Immature natural killer cell (primary cell): ENCODE results near the gene POLE. TPM values are rescaled to one million over a fixed set of nuclear protein-coding genes. Genes with fewer than 3 reads are reported as not detected.
"Not testable (repeated sequence)": the region's sequence is repeated elsewhere in the genome, so short reads cannot be mapped to it uniquely, and the experiment has no call there.

Experiments
- DNase-seq, 3 donors: peaks; one replicate each; pipeline ENCODE4 v3.0.0; 2022; ENCODE audit warnings: mixed read lengths in 1 of 3
- H3K27ac Mint-ChIP-seq, 6 donors: one replicate each; pipeline ENCODE4 v1.8.0; 2020; ENCODE audit warnings: mixed read lengths in 6 of 6, mild to moderate bottlenecking in 5 of 6, inconsistent platforms in 4 of 6, moderate library complexity in 3 of 6
- H3K27me3 Mint-ChIP-seq, 3 donors: one replicate each; pipeline ENCODE4 v1.8.0; 2020 to 2021; ENCODE audit warnings: low read depth in 3 of 3, mild to moderate bottlenecking in 3 of 3, mixed read lengths in 3 of 3, moderate library complexity in 3 of 3, inconsistent platforms in 1 of 3
- H3K36me3 Mint-ChIP-seq, 3 donors: one replicate each; pipeline ENCODE4 v1.8.0; 2020; ENCODE audit warnings: mixed read lengths in 3 of 3, inconsistent platforms in 2 of 3, mild to moderate bottlenecking in 2 of 3
- H3K4me1 Mint-ChIP-seq, 2 donors: one replicate each; pipeline ENCODE4 v1.8.0; 2020; ENCODE audit warnings: inconsistent platforms in 2 of 2, mild to moderate bottlenecking in 2 of 2, mixed read lengths in 2 of 2, moderate library complexity in 1 of 2
- H3K4me3 Mint-ChIP-seq, 5 donors: one replicate each; pipeline ENCODE4 v1.8.0; 2020; ENCODE audit warnings: mild to moderate bottlenecking in 5 of 5, mixed read lengths in 5 of 5, inconsistent platforms in 3 of 5, moderate library complexity in 3 of 5
- H3K9me3 Mint-ChIP-seq, 6 donors: one replicate each; pipeline ENCODE4 v1.8.0; 2020; ENCODE audit warnings: mild to moderate bottlenecking in 6 of 6, mixed read lengths in 6 of 6, inconsistent platforms in 4 of 6, moderate library complexity in 3 of 6
- polyA plus RNA-seq, 3 donors: library from polyadenylated mRNA; unstranded; fragments of 300-500 nt; fragmentation: Illumina TruSeq; gene quantifications; one replicate each; pipeline ENCODE4 v1.2.3, GENCODE V29; 2021

The POLE gene
- polyA plus RNA-seq, 3 donors from 2014 or later, result 2.2 to 8.8 (median 2.3) TPM

GRCh38 chr12:132600048-132601032 lies 86.8 kb downstream of the POLE start:
- H3K27me3 Mint-ChIP-seq, result peaks cover 10 to 17% (median 17%) of the 10 kb centered on the region in 3 donors
- H3K4me1 Mint-ChIP-seq, result peaks cover 24 to 25% of the 10 kb centered on the region in 2 donors
- peak overlapping the region in 5 of 6 donors; percentile 14 to 73 (median 58) for H3K27ac Mint-ChIP-seq
- DNase-seq, result peak; percentile 34 to 41 (median 35)
- H3K9me3 Mint-ChIP-seq, result no peaks in the 10 kb centered on the region
- H3K4me3 Mint-ChIP-seq, result peak overlapping the region; percentile 75 to 87 (median 85)
- H3K36me3 Mint-ChIP-seq, result no peaks in the 10 kb centered on the region

- not testable (repeated sequence) for H3K36me3 Mint-ChIP-seq, H3K9me3 Mint-ChIP-seq, DNase-seq
- Mint-ChIP-seq H3K27ac (peak overlapping the region in 2 of 6 donors; percentile 10 to 50), H3K4me3 (peak overlapping the region; percentile 73 to 87 (median 78)), H3K4me1 (peaks cover 24 to 25% of the 10 kb centered on the region in 2 donors), H3K27me3 (peaks cover 12 to 16% (median 15%) of the 10 kb centered on the region in 3 donors)
Measured at GRCh38 chr12:132599502-132599901, 87.6 kb downstream of the POLE start.

- H3K4me3 Mint-ChIP-seq, result peak overlapping the region; percentile 84 to 93 (median 89)
- peaks cover 29 to 31% of the 10 kb centered on the region in 2 donors for H3K4me1 Mint-ChIP-seq
- peak in 2 of 3 donors; percentile 53 to 58 for DNase-seq
- peak overlapping the region in 5 of 6 donors; percentile 58 to 84 (median 74) for H3K27ac Mint-ChIP-seq
- H3K27me3 Mint-ChIP-seq, result peaks cover 17 to 19% (median 18%) of the 10 kb centered on the region in 3 donors
- no peaks in the 10 kb centered on the region for H3K36me3 Mint-ChIP-seq
- no peaks in the 10 kb centered on the region for H3K9me3 Mint-ChIP-seq
Measured at GRCh38 chr12:132597333-132598316, 89.5 kb downstream of the POLE start.

- Mint-ChIP-seq H3K4me1 (peaks cover 28 to 30% of the 10 kb centered on the region in 2 donors), H3K27me3 (peaks cover 13 to 17% (median 14%) of the 10 kb centered on the region in 3 donors), H3K9me3 (no peaks in the 10 kb centered on the region), H3K4me3 (peak overlapping the region in 3 of 5 donors; percentile 24 to 59 (median 26)), H3K27ac (no peak overlapping the region), H3K36me3 (no peaks in the 10 kb centered on the region)
- no peak for DNase-seq
Measured at GRCh38 chr12:132596016-132596415, 91.1 kb downstream of the POLE start.

GRCh38 chr12:132595183-132595582 lies 92.0 kb downstream of the POLE start:
- no peak overlapping the region for H3K27ac Mint-ChIP-seq
- H3K4me3 Mint-ChIP-seq, result peak overlapping the region in 1 of 5 donors; percentile 34
- H3K9me3 Mint-ChIP-seq, result no peaks in the 10 kb centered on the region
- H3K36me3 Mint-ChIP-seq, result no peaks in the 10 kb centered on the region
- peaks cover 22% of the 10 kb centered on the region in 2 donors for H3K4me1 Mint-ChIP-seq
- DNase-seq, result no peak
- peaks cover 12 to 17% (median 13%) of the 10 kb centered on the region in 3 donors for H3K27me3 Mint-ChIP-seq

GRCh38 chr12:132593938-132594358 lies 93.2 kb downstream of the POLE start:
- DNase-seq, result peak in 1 of 3 donors; percentile 21
- peaks cover 10 to 18% (median 12%) of the 10 kb centered on the region in 3 donors for H3K27me3 Mint-ChIP-seq
- no peaks in the 10 kb centered on the region for H3K9me3 Mint-ChIP-seq
- H3K4me1 Mint-ChIP-seq, result peaks cover 18% of the 10 kb centered on the region in 2 donors
- peak overlapping the region in 1 of 6 donors; percentile 47 for H3K27ac Mint-ChIP-seq
- peak overlapping the region in 1 of 5 donors; percentile 44 for H3K4me3 Mint-ChIP-seq
- no peaks in the 10 kb centered on the region for H3K36me3 Mint-ChIP-seq

GRCh38 chr12:132593521-132593920 lies 93.6 kb downstream of the POLE start:
- DNase-seq, result no peak
- Mint-ChIP-seq H3K27ac (peak overlapping the region in 1 of 6 donors; percentile 47), H3K27me3 (peaks cover 9 to 22% (median 10%) of the 10 kb centered on the region in 3 donors), H3K36me3 (no peaks in the 10 kb centered on the region), H3K4me1 (peaks cover 14 to 18% of the 10 kb centered on the region in 2 donors), H3K9me3 (no peaks in the 10 kb centered on the region), H3K4me3 (no peak overlapping the region)

- H3K27me3 Mint-ChIP-seq, result peaks cover 9 to 22% (median 10%) of the 10 kb centered on the region in 3 donors
- DNase-seq, result no peak
- H3K27ac Mint-ChIP-seq, result no peak overlapping the region
- H3K36me3 Mint-ChIP-seq, result no peaks in the 10 kb centered on the region
- no peaks in the 10 kb centered on the region for H3K9me3 Mint-ChIP-seq
- peaks cover 14 to 18% of the 10 kb centered on the region in 2 donors for H3K4me1 Mint-ChIP-seq
- no peak overlapping the region for H3K4me3 Mint-ChIP-seq
Measured at GRCh38 chr12:132593071-132593470, 94.1 kb downstream of the POLE start.

GRCh38 chr12:132592282-132592970 lies 94.7 kb downstream of the POLE start:
- peaks cover 7 to 19% (median 10%) of the 10 kb centered on the region in 3 donors for H3K27me3 Mint-ChIP-seq
- H3K27ac Mint-ChIP-seq, result no peak overlapping the region
- H3K4me1 Mint-ChIP-seq, result peaks cover 10 to 12% of the 10 kb centered on the region in 2 donors
- H3K9me3 Mint-ChIP-seq, result no peaks in the 10 kb centered on the region
- DNase-seq, result no peak
- no peak overlapping the region for H3K4me3 Mint-ChIP-seq
- no peaks in the 10 kb centered on the region for H3K36me3 Mint-ChIP-seq

GRCh38 chr12:132591107-132591935 lies 95.8 kb downstream of the POLE start:
- Mint-ChIP-seq H3K9me3 (no peaks in the 10 kb centered on the region), H3K36me3 (no peaks in the 10 kb centered on the region), H3K27ac (no peak overlapping the region), H3K4me3 (no peak overlapping the region), H3K27me3 (peaks cover 7 to 17% (median 10%) of the 10 kb centered on the region in 3 donors), H3K4me1 (peaks cover 5 to 7% of the 10 kb centered on the region in 2 donors)
- DNase-seq, result no peak

GRCh38 chr12:132588821-132589669 lies 98.1 kb downstream of the POLE start:
- peaks cover 4 to 5% of the 10 kb centered on the region in 2 donors for H3K4me1 Mint-ChIP-seq
- no peak overlapping the region for H3K27ac Mint-ChIP-seq
- H3K27me3 Mint-ChIP-seq, result peaks cover 4 to 12% (median 5%) of the 10 kb centered on the region in 3 donors
- no peak for DNase-seq
- H3K9me3 Mint-ChIP-seq, result no peaks in the 10 kb centered on the region
- no peaks in the 10 kb centered on the region for H3K36me3 Mint-ChIP-seq
- H3K4me3 Mint-ChIP-seq, result no peak overlapping the region
